PC-3 (cell line): Measurements from ENCODE around the gene CDH13. TPM values are rescaled to one million over a fixed set of nuclear protein-coding genes. Genes with fewer than 3 reads are reported as not detected.

Experiments
- ATAC-seq: fragments of 200-7000 bp; cut with Tn5 transposase; 2 replicates; pipeline ENCODE4 v1.9.1; 2020; ENCODE audit warnings: mild to moderate bottlenecking, moderate library complexity
- BruUV-seq: library from RNA; stranded (reverse); fragments of 400-500 nt; replicated peaks from 2 replicates; lab custom pipeline; 2021; lab: Mats Ljungman, UMichigan
- CTCF ChIA-PET: fragments of 300-600 bp; sonication (Branson Sonifier 250); formaldehyde crosslinking; loops from one replicate; lab custom pipeline; 2022; ENCODE audit warnings: antibody characterized with exemption; lab: Charles Lee
- POLR2A ChIA-PET: fragments of 300-600 bp; sonication (Branson Sonifier 250); formaldehyde crosslinking; loops from one replicate; lab custom pipeline; 2022; ENCODE audit warnings: antibody characterized with exemption; ENCODE audit not compliant: unreplicated experiment; lab: Charles Lee
- DNase-seq: peaks from one replicate; pipeline ENCODE4 v3.0.0-alpha.2; 2015
- H2AFZ ChIP-seq: fragments of 300-600 bp; sonication (generic); 2 replicates; pipeline ENCODE4 v1.6.0; 2016; ENCODE audit warnings: antibody characterized with exemption, low read length
- H3F3A ChIP-seq: fragments of 300-600 bp; sonication (generic); one replicate; pipeline ENCODE4 v1.6.0; 2017; ENCODE audit warnings: antibody characterized with exemption, low read length, control low read depth, mild to moderate bottlenecking; ENCODE audit not compliant: unreplicated experiment
- H3K27ac ChIP-seq: fragments of 300-600 bp; sonication (generic); 2 replicates; pipeline ENCODE4 v1.5.1; 2016; ENCODE audit warnings: mild to moderate bottlenecking, low read length
- H3K27me3 ChIP-seq: fragments of 300-600 bp; sonication (generic); 2 replicates; pipeline ENCODE4 v1.6.1; 2016; ENCODE audit warnings: low read length, mixed read lengths
- H3K36me3 ChIP-seq: fragments of 300-600 bp; sonication (generic); 2 replicates; pipeline ENCODE4 v1.6.1; 2016; ENCODE audit warnings: low read depth, mixed run types, low read length, mixed read lengths
- H3K4me1 ChIP-seq: fragments of 300-600 bp; sonication (generic); 2 replicates; pipeline ENCODE4 v1.5.1; 2016; ENCODE audit warnings: low read length; ENCODE audit not compliant: insufficient read depth
- H3K4me2 ChIP-seq: fragments of 300-600 bp; sonication (generic); 2 replicates; pipeline ENCODE4 v1.6.0; 2016; ENCODE audit warnings: low read length
- H3K4me3 ChIP-seq: fragments of 300-600 bp; sonication (generic); 2 replicates; pipeline ENCODE4 v1.5.1; 2016; ENCODE audit warnings: mild to moderate bottlenecking, low read length, mixed read lengths
- H3K79me2 ChIP-seq: fragments of 300-600 bp; sonication (generic); 2 replicates; pipeline ENCODE4 v1.6.1; 2017; ENCODE audit warnings: low read length, mixed read lengths
- H3K9ac ChIP-seq: fragments of 300-600 bp; sonication (generic); 2 replicates; pipeline ENCODE4 v1.6.0; 2016; ENCODE audit warnings: mild to moderate bottlenecking, low read length
- H3K9me2 ChIP-seq: fragments of 300-600 bp; sonication (generic); replicated peaks from 2 replicates; pipeline ENCODE4 v1.6.1; 2016; ENCODE audit warnings: mixed run types, low read length, mixed read lengths
- H3K9me3 ChIP-seq: fragments of 300-600 bp; sonication (generic); 2 replicates; pipeline ENCODE4 v1.6.1; 2016; ENCODE audit warnings: low read length, mixed read lengths
- H4K20me1 ChIP-seq: fragments of 300-600 bp; sonication (generic); 2 replicates; pipeline ENCODE4 v1.6.1; 2016; ENCODE audit warnings: low read length, mixed read lengths
- EZH2 ChIP-seq: fragments of 300-600 bp; sonication (generic); IDR thresholded peaks from one replicate; pipeline ENCODE4 v1.6.1; 2017; ENCODE audit warnings: antibody characterized with exemption, mild to moderate bottlenecking, low read length; ENCODE audit not compliant: unreplicated experiment
- EZH2phosphoT487 ChIP-seq: fragments of 300-600 bp; sonication (generic); IDR thresholded peaks from 2 replicates; pipeline ENCODE4 v1.6.1; 2018; ENCODE audit warnings: mild to moderate bottlenecking, antibody characterized with exemption, low read length, borderline replicate concordance
- intact Hi-C: fragments of 100-400 bp; cut with micrococcal nuclease; formaldehyde crosslinking; loops from 2 replicates; pipeline ENCODE4 v1.9.0; 2023
- total RNA-seq: library from RNA; depleted of rRNA; stranded (reverse); fragments of >200 nt; gene quantifications from 2 replicates; pipeline ENCODE4 v1.2.3, GENCODE V29; 2014
- TF ChIP-seq, protein P1 (sequence below): fragments of 300-600 bp; sonication (generic); conservative IDR thresholded peaks from 2 replicates; pipeline ENCODE4 v1.5.1; 2017; ENCODE audit warnings: antibody characterized with exemption, low read depth, mild to moderate bottlenecking, low read length

CDH13 gene
- total RNA-seq, 1 experiment from 2014 or later: 0.36 TPM

DNA sequence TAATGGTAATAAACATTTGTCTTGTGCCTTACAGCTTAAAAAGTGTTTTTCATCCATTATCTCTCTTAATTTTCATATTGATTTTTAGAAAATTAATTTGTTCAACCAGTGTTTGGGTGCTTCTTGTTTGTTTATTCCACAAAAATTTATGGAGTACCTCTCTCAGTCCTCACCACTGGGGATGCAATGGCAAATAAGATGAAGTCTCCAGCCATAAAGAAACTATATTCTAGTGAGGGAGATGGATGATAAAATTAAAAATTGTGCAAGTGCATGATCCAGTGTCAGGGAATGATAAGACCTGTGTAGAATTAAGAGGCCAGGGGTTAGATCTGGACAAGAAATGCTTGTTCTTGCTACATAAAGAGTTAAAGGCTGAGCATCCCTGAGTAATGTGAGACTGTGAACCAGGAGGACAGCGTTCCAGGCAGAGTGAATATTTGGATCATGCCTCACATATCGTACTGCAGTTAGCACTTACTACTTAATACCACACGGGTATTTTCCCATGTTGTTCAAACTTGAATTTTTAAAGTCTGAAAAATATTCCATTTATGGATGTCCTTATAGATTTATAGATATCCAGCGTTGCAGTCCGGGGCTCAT lies 645.3 kb downstream of the CDH13 start:
- Histone ChIP-seq H3K4me3 (no peak overlapping the region), H3F3A (no peaks in the 10 kb centered on the region), H3K36me3 (no peaks in the 10 kb centered on the region), H3K79me2 (no peaks in the 10 kb centered on the region), H3K9me3 (no peaks in the 10 kb centered on the region), H3K4me1 (no peaks in the 10 kb centered on the region), H3K9me2 (no peaks in the 10 kb centered on the region), H3K4me2 (no peak overlapping the region), H3K27me3 (0 out of 2 replicates have a peak, but pooled peaks cover 4% of the 10 kb centered on the region), H4K20me1 (no peaks in the 10 kb centered on the region), H2AFZ (no peak overlapping the region), H3K9ac (no peak overlapping the region), H3K27ac (no peak overlapping the region)
- ChIA-PET CTCF (no interaction called here), POLR2A (no interaction called here)
- DNase-seq: no peak
- ATAC-seq: no peak
- no peak for TF ChIP-seq EZH2
- TF ChIP-seq, protein P1, sequence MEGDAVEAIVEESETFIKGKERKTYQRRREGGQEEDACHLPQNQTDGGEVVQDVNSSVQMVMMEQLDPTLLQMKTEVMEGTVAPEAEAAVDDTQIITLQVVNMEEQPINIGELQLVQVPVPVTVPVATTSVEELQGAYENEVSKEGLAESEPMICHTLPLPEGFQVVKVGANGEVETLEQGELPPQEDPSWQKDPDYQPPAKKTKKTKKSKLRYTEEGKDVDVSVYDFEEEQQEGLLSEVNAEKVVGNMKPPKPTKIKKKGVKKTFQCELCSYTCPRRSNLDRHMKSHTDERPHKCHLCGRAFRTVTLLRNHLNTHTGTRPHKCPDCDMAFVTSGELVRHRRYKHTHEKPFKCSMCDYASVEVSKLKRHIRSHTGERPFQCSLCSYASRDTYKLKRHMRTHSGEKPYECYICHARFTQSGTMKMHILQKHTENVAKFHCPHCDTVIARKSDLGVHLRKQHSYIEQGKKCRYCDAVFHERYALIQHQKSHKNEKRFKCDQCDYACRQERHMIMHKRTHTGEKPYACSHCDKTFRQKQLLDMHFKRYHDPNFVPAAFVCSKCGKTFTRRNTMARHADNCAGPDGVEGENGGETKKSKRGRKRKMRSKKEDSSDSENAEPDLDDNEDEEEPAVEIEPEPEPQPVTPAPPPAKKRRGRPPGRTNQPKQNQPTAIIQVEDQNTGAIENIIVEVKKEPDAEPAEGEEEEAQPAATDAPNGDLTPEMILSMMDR: no peak
- TF ChIP-seq EZH2phosphoT487: no peak
- intact Hi-C loops: no loop called here
- BruUV-seq: no TSS peak

DNA sequence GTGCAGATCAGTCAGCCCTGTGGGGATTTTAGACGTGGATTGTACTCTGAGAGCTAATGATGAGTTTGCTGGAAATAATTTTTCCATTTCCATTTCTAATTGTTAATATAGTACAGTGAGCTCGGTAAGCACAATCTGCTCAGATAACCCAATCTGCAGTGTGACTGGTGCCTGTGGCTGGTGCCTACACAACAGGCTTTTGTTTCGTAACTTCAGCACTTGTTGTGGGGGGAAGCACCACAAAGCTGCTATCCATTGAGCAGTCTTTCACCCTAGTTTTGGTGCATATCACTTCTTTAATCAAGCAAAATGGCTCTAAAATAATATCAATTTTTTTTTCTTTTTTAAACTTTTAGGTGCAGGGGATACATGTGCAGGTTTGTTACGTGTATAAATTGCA lies 646.1 kb downstream of the CDH13 start:
- H3K4me1 ChIP-seq: no peaks in the 10 kb centered on the region
- BruUV-seq: no TSS peak

More for the DNA sequence above, 646.1 kb downstream of the CDH13 start:
- Histone ChIP-seq H3K9me3 (no peaks in the 10 kb centered on the region), H4K20me1 (no peaks in the 10 kb centered on the region), H2AFZ (no peak overlapping the region), H3K36me3 (no peaks in the 10 kb centered on the region), H3F3A (no peaks in the 10 kb centered on the region), H3K9me2 (no peaks in the 10 kb centered on the region), H3K4me3 (no peak overlapping the region), H3K9ac (no peak overlapping the region), H3K4me2 (no peak overlapping the region), H3K27me3 (peaks cover under 1% of the 10 kb centered on the region; the same call in 1 of the 2 replicates), H3K79me2 (no peaks in the 10 kb centered on the region), H3K27ac (no peak overlapping the region)
- DNase-seq: no peak
- POLR2A ChIA-PET: no interaction called here
- intact Hi-C loops: no loop called here
- no peak for ATAC-seq
- CTCF ChIA-PET: no interaction called here
- TF ChIP-seq, protein P1: no peak
- no peak for TF ChIP-seq EZH2phosphoT487
- TF ChIP-seq EZH2: no peak
